ENCODE data around the gene PIK3C2A.
"Not testable (repeated sequence)": the region's sequence is repeated elsewhere in the genome, so short reads cannot be mapped to it uniquely, and the experiment has no call there.

Gene PIK3C2A, protein sequence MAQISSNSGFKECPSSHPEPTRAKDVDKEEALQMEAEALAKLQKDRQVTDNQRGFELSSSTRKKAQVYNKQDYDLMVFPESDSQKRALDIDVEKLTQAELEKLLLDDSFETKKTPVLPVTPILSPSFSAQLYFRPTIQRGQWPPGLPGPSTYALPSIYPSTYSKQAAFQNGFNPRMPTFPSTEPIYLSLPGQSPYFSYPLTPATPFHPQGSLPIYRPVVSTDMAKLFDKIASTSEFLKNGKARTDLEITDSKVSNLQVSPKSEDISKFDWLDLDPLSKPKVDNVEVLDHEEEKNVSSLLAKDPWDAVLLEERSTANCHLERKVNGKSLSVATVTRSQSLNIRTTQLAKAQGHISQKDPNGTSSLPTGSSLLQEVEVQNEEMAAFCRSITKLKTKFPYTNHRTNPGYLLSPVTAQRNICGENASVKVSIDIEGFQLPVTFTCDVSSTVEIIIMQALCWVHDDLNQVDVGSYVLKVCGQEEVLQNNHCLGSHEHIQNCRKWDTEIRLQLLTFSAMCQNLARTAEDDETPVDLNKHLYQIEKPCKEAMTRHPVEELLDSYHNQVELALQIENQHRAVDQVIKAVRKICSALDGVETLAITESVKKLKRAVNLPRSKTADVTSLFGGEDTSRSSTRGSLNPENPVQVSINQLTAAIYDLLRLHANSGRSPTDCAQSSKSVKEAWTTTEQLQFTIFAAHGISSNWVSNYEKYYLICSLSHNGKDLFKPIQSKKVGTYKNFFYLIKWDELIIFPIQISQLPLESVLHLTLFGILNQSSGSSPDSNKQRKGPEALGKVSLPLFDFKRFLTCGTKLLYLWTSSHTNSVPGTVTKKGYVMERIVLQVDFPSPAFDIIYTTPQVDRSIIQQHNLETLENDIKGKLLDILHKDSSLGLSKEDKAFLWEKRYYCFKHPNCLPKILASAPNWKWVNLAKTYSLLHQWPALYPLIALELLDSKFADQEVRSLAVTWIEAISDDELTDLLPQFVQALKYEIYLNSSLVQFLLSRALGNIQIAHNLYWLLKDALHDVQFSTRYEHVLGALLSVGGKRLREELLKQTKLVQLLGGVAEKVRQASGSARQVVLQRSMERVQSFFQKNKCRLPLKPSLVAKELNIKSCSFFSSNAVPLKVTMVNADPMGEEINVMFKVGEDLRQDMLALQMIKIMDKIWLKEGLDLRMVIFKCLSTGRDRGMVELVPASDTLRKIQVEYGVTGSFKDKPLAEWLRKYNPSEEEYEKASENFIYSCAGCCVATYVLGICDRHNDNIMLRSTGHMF (N-terminal part only)

DNA sequence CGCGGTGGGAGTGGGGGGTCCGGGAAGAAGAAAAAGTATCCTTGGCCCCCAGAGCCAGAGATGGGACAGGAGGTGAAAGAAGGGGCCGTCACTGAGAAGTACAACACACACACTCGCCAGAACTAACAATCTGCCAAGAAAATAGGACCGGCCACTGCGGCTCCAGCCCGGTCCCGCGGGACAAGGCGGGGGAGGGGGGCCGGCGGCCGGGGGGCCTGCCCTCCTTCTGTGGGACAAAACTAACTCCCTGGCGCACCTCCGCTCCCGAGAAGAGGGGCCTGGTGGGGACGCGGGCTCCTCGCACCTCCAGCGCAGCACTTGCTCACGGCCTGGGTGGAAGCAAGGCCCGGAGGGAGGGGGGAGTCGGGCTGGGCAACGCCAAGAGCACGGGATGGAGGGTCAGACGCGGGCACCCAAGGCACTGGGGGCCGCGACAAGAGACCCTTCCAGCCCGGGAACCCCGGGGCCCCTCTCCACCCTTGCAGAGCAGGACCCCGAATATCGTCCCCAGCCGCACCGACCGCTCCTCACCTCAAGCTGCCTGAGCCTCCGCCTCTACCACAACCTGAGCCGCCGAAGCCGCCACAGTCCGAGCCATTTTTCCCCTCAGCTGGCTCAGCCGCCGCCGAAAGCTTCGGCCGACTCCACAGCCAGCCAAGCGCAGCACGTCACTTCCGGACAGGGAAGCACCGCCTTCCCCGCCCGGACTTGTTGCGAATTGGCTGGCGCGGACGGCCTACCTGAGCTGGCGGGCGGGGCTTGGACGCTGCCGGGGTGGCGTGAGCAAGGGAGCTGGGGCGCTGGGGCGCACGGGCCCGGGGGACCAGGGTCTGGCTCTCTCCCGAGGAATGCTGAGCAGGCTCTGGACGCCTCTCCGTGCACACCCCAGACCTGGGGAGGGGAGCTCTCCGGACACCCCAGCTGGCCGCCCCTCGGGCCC lies at the start of gene PIK3C2A:
Gene PIK3C2A, minus strand, starts transcription at position 670 of the 940 bp plus-strand sequence. CDS start 38,245 bp downstream, outside the sequence.
- peak; percentile 87 for DNase-seq (ENCODE audit: low read depth)

GRCh38 chr11:17257196-17257595 lies 49.4 kb upstream of the PIK3C2A start:
- peak; percentile 44 for DNase-seq (ENCODE audit: low read depth)

DNA sequence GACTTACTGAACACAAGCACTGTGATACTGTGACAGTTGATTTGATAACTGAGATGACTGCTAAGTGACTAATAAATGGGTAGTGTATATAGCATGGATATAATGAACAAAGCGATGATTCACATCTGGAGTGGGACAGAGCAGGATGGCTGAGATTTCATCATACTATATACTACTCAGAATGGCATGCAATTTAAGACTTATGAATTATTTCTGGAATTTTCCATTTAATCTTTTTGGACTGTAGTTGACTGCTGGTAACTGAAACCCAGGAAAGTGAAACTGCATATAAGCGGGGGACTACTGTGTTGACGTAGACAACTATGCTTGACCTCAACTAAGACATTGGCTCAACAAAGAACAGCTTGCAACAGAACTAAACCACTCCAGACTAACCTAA lies 48.7 kb upstream of the PIK3C2A start:
- peak; percentile 89 for DNase-seq (ENCODE audit: low read depth)

- DNase-seq (ENCODE audit: low read depth), result no peak
These were observed 44.9 kb upstream of the PIK3C2A start for GRCh38 chr11:17252704-17253103.

DNA sequence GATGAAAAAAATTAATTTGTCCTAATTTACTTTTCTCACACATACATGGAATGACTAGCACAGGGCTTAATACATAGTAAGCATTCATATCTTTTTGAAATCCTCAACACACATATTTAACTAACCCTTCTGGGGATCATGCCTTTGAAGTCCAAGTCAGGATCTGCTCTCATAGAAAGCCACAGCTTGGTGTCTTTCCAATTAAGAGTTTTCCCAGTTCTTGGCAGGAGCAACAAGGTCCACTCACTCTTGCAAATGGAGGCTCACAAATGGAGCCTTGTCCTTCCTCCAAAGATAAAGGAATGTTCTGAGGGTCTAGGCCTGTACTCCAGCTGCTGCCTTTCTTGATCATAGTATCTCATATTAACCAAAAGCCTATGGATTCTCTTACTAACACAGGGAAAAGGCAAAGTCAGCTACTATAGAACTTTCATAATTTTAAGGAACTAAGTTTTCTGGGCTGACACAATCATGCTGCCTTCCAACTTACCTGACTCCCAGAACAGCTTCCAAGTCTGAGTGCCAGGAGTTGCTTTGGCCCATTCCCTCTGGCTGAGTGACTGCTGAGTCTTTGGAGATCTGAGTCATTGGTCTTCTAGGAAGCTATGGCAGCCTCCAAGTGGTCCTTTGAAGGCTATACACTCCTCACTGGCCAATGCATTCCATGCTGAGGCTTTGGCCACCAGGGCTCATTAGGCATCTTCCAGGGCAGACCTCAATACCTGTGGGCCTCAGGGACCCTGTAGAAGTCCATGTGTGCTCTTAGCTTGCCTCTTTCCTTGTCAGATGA lies 43.0 kb upstream of the PIK3C2A start:
- no peak for DNase-seq (ENCODE audit: low read depth)

DNA sequence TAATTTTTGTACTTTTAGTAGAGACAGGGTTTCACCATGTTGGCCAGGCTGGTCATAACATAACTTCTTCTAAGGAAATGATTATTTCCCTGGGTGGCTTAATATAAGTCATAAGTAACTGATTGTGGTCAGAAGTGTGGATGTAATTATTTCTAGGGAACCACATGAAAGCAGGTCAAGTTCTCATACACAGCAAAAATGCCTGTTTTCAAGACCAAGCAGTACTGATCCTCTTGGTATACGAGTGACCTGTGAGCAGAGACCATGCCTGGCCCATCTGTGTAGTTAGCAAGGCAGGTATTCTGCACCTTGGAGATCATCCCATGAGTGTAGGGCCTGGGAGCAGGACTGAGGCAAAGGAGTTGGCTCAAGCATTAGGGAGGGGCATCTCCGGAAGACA lies 36.3 kb upstream of the PIK3C2A start:
- DNase-seq (ENCODE audit: low read depth), result no peak

- DNase-seq (ENCODE audit: low read depth), result not testable (repeated sequence)
These were observed 35.2 kb upstream of the PIK3C2A start for GRCh38 chr11:17242954-17243353.

DNA sequence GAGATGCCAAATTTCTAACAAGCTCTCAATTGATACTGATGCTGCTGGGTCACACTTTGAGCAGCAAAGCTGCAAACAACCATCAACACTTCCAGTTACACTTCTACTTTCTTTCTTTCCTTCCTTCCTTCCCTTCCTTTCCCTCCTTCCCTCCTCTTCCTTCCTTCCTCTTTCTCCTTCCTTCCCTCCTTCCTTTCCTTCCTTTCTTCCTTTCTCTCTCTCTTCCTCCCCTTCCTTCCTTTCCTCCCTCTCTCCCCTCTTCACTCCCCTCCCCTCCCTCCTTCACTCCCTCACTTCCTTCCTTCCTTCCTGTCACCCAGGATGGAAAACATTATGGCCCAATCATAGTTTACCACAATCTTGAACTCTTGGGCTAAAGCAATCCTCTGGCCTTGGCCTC lies 33.0 kb upstream of the PIK3C2A start:
- DNase-seq (ENCODE audit: low read depth), result no peak

GRCh38 chr11:17239927-17240326 lies 32.1 kb upstream of the PIK3C2A start:
- DNase-seq (ENCODE audit: low read depth), result not testable (repeated sequence)

- DNase-seq (ENCODE audit: low read depth), result no peak
These were observed 30.6 kb upstream of the PIK3C2A start for GRCh38 chr11:17238377-17238776.

DNA sequence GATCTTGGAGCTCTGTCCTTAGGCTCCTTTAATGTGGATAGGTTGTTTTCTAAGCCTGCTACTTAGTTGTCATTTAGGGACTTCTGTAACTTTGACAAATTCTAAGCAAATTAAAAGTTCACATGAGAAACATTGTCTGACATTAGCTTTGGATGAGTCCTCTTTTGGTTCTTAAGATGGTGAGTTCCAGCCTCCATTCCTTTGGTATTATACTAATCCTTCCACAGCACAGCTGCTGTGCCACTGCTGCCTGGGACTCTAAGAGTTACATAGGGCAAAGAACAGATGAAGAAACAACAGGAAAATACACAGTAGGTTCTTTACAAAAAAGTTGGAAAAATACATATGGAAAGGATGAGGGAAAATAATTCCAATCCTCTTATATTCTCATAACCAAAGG lies 25.3 kb upstream of the PIK3C2A start:
- DNase-seq (ENCODE audit: low read depth), result no peak

DNA sequence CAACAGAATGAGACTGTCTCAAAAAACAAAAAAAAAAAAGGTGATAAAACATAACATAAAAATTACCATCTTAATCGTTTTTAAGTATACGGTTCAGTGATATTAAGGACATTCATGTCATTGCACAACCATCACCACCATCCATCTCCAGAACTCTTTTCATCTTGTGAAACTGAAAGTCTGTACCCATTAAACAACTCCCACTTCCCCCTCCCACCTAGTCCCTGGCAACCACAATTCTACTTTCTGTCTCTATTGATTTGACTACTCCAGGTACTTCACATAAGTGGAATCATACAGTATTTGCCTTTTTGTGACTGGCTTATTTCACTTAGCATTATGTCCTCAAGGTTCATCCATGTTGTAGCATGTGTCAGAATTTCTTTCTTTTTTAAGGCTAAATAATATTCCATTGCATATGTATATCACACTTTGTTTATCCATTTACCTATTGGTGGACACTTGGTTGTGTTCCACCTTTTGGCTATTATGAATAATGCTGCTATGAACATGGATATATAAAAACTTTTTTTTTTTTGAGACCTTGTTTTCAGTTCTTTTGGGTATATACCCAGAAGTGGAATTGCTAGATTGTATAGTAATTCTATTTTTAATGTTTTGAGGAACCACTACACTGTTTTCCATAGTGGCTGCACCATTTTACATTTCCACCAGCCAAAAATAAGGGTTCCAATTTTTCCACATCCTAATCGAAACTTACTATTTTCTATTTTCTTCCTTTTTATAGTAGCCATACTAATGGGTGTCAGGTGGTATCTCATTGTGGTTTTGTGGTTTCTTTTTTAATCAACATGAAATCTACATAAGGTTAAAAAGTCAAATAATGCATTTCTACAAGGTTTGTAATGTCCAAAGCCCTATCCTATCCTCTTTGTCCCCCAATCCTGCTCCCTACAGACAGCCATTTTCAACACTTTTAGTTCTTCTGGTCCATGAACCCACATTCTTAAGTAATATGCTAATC lies 23.4 kb upstream of the PIK3C2A start:
- DNase-seq (ENCODE audit: low read depth), result no peak

DNA sequence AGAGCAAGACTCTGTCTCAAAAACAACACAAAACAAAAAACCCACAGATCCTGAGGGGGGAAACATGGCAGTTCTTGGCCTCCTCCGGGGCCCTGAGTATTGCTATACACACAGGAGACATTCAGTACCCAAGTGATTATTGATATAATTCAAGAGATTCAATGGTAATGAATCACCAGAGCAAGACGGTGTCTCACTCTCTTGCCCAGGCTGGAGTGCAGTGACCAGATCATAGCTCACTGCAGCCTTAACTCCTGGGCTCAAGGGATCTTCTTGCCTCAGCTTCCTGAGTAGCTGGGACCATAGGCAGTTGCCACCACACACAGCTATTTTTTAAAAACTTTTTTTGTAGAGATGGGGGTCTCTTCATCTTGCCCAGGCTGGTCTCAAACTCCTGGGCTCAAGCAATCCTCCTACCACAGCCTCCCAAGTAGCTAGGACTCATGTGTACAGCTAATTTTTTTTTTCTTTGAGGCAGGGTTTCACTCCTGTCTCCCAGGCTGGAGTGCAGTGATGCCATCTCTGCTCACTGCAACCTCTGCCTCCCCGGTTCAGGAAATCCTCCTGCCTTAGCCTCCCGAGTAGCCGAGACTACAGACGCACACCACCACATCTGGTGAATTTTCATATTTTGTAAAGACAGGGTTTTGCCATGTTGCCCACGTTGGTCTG lies 21.8 kb upstream of the PIK3C2A start:
- DNase-seq (ENCODE audit: low read depth), result no peak

DNA sequence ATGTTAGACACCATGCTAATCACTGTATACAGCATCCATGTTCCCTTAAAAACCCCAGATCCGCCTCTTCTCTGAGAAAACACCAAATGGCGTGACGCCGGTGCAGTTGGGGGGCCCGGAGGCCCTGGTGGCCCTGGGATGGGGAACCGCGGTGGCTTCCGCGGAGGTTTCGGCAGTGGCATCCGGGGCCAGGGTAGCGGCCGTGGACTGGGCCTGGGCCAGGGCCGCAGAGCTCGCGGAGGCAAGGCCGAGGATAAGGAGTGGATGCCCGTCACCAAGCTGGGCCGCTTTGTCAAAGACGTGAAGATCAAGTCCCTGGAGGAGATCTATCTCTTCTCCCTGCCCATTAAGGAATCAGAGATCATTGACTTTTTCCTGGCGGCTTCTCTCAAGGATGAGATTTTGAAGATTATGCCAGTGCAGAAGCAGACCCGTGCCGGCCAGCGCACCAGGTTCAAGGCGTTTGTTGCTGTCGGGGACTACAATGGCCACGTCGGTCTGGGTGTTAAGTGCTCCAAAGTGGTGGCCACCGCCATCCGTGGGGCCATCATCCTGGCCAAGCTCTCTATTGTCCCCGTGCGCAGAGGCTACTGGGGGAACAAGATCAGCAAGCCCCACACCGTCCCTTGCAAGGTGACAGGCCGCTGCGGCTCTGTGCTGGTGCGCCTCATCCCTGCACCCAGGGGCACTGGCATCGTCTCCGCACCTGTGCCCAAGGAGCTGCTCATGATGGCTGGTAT lies 20.6 kb upstream of the PIK3C2A start:
- DNase-seq (ENCODE audit: low read depth), result not testable (repeated sequence)

- DNase-seq (ENCODE audit: low read depth), result no peak
These were observed 16.9 kb upstream of the PIK3C2A start for GRCh38 chr11:17224727-17225126.

DNA sequence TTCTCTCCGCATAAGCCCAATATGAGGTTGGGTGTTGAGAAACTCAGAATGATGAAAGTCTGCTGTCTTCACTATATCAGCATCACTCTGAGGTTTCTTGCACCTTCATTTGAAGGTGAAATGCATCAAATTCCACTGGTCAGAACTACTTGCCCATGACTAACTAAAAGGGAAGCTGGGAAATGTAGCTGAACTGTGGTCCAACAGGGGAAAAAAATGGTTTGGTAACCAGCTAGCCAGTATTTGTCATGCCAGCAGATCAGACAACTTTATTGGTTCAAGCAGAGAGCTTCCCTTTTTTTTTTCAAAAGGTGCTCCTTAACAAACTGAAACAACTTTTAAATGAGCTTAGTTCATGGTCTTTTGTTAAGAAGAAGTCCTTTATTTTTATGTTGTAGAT lies 14.2 kb upstream of the PIK3C2A start:
- DNase-seq (ENCODE audit: low read depth), result peak; percentile 6

DNA sequence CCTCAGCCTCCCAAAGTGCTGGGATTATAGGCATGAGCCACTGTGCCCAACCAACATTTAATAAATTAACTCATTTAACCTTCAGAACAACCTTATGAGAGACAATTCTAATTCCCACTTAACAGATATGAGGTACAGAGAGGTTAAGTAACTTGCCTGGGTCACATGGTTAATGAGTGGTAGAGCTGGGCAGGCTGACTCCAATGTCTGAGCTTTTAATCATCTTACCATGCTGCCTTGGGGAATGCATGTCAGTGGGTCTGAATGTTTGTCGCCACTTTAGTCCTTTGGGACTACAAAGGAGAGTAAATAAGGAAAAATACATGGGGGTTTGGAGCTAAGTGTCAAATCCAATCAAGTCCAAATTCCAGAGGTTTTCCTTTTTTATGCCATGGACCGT lies 11.2 kb upstream of the PIK3C2A start:
- DNase-seq (ENCODE audit: low read depth), result peak; percentile 6

DNA sequence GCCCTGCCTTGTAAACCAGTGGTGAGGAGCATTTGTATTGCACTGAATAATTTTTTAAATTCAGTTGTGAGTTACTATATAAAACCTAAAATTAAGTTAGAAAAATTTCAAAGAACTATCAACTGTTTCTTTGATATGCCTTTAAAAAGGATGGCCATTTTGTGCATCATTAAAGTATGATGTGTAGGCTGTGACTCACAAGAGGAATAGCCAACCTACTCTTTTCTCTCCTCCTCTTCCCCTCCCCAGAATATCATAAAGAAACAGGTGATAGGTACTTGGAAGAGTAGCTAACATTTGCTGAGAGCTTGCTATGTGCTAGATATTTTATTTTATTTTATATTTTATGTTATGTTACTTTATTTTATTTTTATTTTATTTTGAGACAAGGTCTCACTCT lies 10.6 kb upstream of the PIK3C2A start:
- DNase-seq (ENCODE audit: low read depth), result no peak

Data from stromal cell of bone marrow (primary cell).